ENCODE data around the gene SLC38A10.
A peak's percentile ranks its signal among the peaks of the same experiment; 100 is the strongest.

SLC38A10 gene

GRCh38 chr17:81298325-81298990 lies 3.4 kb upstream of the SLC38A10 start:
- DNase-seq (ENCODE audit: low spot score), result no peak

GRCh38 chr17:81295676-81296381 lies 722 bp upstream of the SLC38A10 start:
- DNase-seq (ENCODE audit: low spot score), result no peak

- no peak for DNase-seq (ENCODE audit: low spot score)
Measured at GRCh38 chr17:81294512-81295030, 536 bp downstream of the SLC38A10 start.

- no peak for DNase-seq (ENCODE audit: low spot score)
Measured at GRCh38 chr17:81292450-81292849, 2.7 kb downstream of the SLC38A10 start.

- DNase-seq (ENCODE audit: low spot score), result no peak
Measured at GRCh38 chr17:81291662-81292061, 3.4 kb downstream of the SLC38A10 start.

- DNase-seq (ENCODE audit: low spot score), result no peak
Measured at GRCh38 chr17:81290230-81290629, 4.9 kb downstream of the SLC38A10 start.

GRCh38 chr17:81289627-81290026 lies 5.5 kb downstream of the SLC38A10 start:
- DNase-seq (ENCODE audit: low spot score), result no peak

- no peak for DNase-seq (ENCODE audit: low spot score)
Measured at GRCh38 chr17:81288715-81289114, 6.4 kb downstream of the SLC38A10 start.

- DNase-seq (ENCODE audit: low spot score), result no peak
Measured at GRCh38 chr17:81287741-81288430, 7.2 kb downstream of the SLC38A10 start.

- no peak for DNase-seq (ENCODE audit: low spot score)
Measured at GRCh38 chr17:81287152-81287551, 8.0 kb downstream of the SLC38A10 start.

- DNase-seq (ENCODE audit: low spot score), result no peak
Measured at GRCh38 chr17:81286491-81287145, 8.5 kb downstream of the SLC38A10 start.

GRCh38 chr17:81285894-81286293 lies 9.2 kb downstream of the SLC38A10 start:
- DNase-seq (ENCODE audit: low spot score), result no peak

GRCh38 chr17:81285179-81285878 lies 9.8 kb downstream of the SLC38A10 start:
- peak; percentile 63 for DNase-seq (ENCODE audit: low spot score)

GRCh38 chr17:81282876-81283275 lies 12.2 kb downstream of the SLC38A10 start:
- DNase-seq (ENCODE audit: low spot score), result no peak

GRCh38 chr17:81282141-81282540 lies 13.0 kb downstream of the SLC38A10 start:
- no peak for DNase-seq (ENCODE audit: low spot score)

GRCh38 chr17:81280571-81280970 lies 14.5 kb downstream of the SLC38A10 start:
- no peak for DNase-seq (ENCODE audit: low spot score)

- no peak for DNase-seq (ENCODE audit: low spot score)
Measured at GRCh38 chr17:81279278-81280275, 15.5 kb downstream of the SLC38A10 start.

GRCh38 chr17:81278831-81279230 lies 16.3 kb downstream of the SLC38A10 start:
- DNase-seq (ENCODE audit: low spot score), result no peak

GRCh38 chr17:81277946-81278693 lies 17.0 kb downstream of the SLC38A10 start:
- no peak for DNase-seq (ENCODE audit: low spot score)

GRCh38 chr17:81277421-81277820 lies 17.7 kb downstream of the SLC38A10 start:
- peak; percentile 43 for DNase-seq (ENCODE audit: low spot score)
